ENCODE measurements around the gene ZNF423.

ZNF423 gene

GRCh38 chr16:49490321-49490705, 365.6 kb downstream of the ZNF423 start:
- TF ChIP-seq CTCF (IDR thresholded peaks at IDR 0.05; ENCODE audit: borderline replicate concordance, control extremely low read depth, extremely low read depth, insufficient read depth, missing control alignments): no peak
- in situ Hi-C loops (cut with MboI; ENCODE audit: low sequenced_read_pairs, unreplicated experiment): no loop called here
- DNase-seq (ENCODE audit: low spot score): no peak

GRCh38 chr16:49489686-49490320, 366.1 kb downstream of the ZNF423 start:
- DNase-seq (ENCODE audit: low spot score): no peak
- no peak for TF ChIP-seq CTCF (IDR thresholded peaks at IDR 0.05; ENCODE audit: borderline replicate concordance, control extremely low read depth, extremely low read depth, insufficient read depth, missing control alignments)
- in situ Hi-C loops (cut with MboI; ENCODE audit: low sequenced_read_pairs, unreplicated experiment): no loop called here

- in situ Hi-C loops (cut with MboI; ENCODE audit: low sequenced_read_pairs, unreplicated experiment): no loop called here
- TF ChIP-seq CTCF (IDR thresholded peaks at IDR 0.05; ENCODE audit: borderline replicate concordance, control extremely low read depth, extremely low read depth, insufficient read depth, missing control alignments): no peak
- no peak for DNase-seq (ENCODE audit: low spot score)
These were observed 367.0 kb downstream of the ZNF423 start for GRCh38 chr16:49488740-49489525.

- TF ChIP-seq CTCF (IDR thresholded peaks at IDR 0.05; ENCODE audit: borderline replicate concordance, control extremely low read depth, extremely low read depth, insufficient read depth, missing control alignments): no peak
- in situ Hi-C loops (cut with MboI; ENCODE audit: low sequenced_read_pairs, unreplicated experiment): no loop called here
- no peak for DNase-seq (ENCODE audit: low spot score)
These were observed 367.6 kb downstream of the ZNF423 start for GRCh38 chr16:49488336-49488735.

GRCh38 chr16:49487746-49488145, 368.2 kb downstream of the ZNF423 start:
- in situ Hi-C loops (cut with MboI; ENCODE audit: low sequenced_read_pairs, unreplicated experiment): no loop called here
- no peak for DNase-seq (ENCODE audit: low spot score)
- TF ChIP-seq CTCF (IDR thresholded peaks at IDR 0.05; ENCODE audit: borderline replicate concordance, control extremely low read depth, extremely low read depth, insufficient read depth, missing control alignments): no peak

GRCh38 chr16:49486400-49486799, 369.5 kb downstream of the ZNF423 start:
- in situ Hi-C loops (cut with MboI; ENCODE audit: low sequenced_read_pairs, unreplicated experiment): no loop called here
- no peak for TF ChIP-seq CTCF (IDR thresholded peaks at IDR 0.05; ENCODE audit: borderline replicate concordance, control extremely low read depth, extremely low read depth, insufficient read depth, missing control alignments)
- no peak for DNase-seq (ENCODE audit: low spot score)
